ENCODE measurements around the gene MTARC2. TPM values are rescaled to one million over a fixed set of nuclear protein-coding genes. Genes with fewer than 3 reads are reported as not detected.
"Not testable (repeated sequence)": the region's sequence is repeated elsewhere in the genome, so short reads cannot be mapped to it uniquely, and the experiment has no call there.

The MTARC2 gene
- total and polyA plus RNA-seq, 7 experiments from 2014 or later, result 1.1 TPM; not detected in 6

DNA sequence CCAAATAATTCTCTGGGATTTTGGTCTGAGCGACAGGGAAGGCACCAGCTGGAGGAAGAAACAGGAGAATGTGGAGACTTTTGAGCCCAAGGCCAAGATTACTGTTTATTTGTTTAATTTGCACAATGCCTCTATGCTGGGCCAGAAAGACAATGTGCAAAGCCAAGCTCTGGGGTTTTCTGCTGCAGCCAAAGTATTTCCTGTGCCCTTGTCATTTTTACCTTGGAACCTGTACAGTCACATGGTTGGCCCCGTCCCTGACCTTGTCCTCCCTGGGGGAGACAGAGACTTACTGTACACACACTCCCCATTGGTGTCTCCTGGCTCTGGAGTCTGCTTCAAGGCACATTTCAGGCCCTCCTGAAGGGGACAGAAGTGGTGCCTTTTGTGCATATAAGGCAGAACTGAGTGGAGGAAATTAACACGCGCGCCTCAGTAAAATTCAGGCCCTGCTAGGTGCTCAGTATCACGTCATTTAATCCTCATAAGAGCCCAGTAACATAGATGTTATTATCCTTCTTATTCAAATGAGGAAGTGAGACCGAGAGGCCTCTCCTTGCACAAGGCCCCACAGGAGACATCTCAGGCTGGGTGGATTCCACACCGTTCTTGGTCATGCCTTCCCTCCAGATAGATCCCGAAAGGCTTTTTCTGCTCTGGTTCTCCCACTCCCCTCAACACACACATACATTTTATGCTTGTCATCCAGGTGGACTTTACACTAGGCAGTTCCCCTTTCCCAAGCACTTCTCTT is 36.9 kb upstream of the MTARC2 start:
- CTCF ChIA-PET, result no interaction called here
- H3K27ac ChIP-seq (ENCODE audit: low read depth, low read length), result no peak overlapping the region
- no peak for DNase-seq

GRCh38 chr1:220715986-220716385 is 32.1 kb upstream of the MTARC2 start:
- H3K4me1 Mint-ChIP-seq; ATAC-seq; H3K27ac ChIP-seq (ENCODE audit: low read depth, low read length); CTCF ChIA-PET; DNase-seq; H3K27ac Mint-ChIP-seq; H3K9me3 ChIP-seq (ENCODE audit: control insufficient read depth in 2 of 3, low read length in 3 of 3); H3K27me3 ChIP-seq (ENCODE audit: control insufficient read depth in 2 of 2, insufficient read depth in 2 of 2, low read length in 2 of 2); POLR2A ChIA-PET; H3K4me3 ChIP-seq (ENCODE audit: low read length); H3K36me3 ChIP-seq (ENCODE audit: control insufficient read depth in 2 of 3, insufficient read depth in 3 of 3, low read length in 3 of 3); H3K4me3 Mint-ChIP-seq; intact Hi-C loops (cut with micrococcal nuclease); H3K4me1 ChIP-seq (ENCODE audit: control insufficient read depth in 2 of 2, insufficient read depth in 2 of 2, low read length in 2 of 2); H3K36me3 Mint-ChIP-seq: not testable (repeated sequence)
- peaks cover 0 to 22% (median 4%) of the 10 kb centered on the region in 11 donors for H3K9me3 Mint-ChIP-seq
- H3K27me3 Mint-ChIP-seq, result peaks cover 5 to 29% (median 19%) of the 10 kb centered on the region in 5 donors

More for the DNA sequence above, 36.9 kb upstream of the MTARC2 start:
- no peak overlapping the region for H3K27ac Mint-ChIP-seq
- peaks cover 0 to 7% (median 0%) of the 10 kb centered on the region in 7 donors for H3K4me1 Mint-ChIP-seq
- no peaks in the 10 kb centered on the region for H3K36me3 ChIP-seq (ENCODE audit: control insufficient read depth in 2 of 3, insufficient read depth in 3 of 3, low read length in 3 of 3)
- peaks cover 0 to 11% (median 8%) of the 10 kb centered on the region in 5 donors for H3K27me3 Mint-ChIP-seq
- no peaks in the 10 kb centered on the region for H3K36me3 Mint-ChIP-seq
- H3K27me3 ChIP-seq (ENCODE audit: control insufficient read depth in 2 of 2, insufficient read depth in 2 of 2, low read length in 2 of 2), result no peaks in the 10 kb centered on the region
- peak; percentile 63 for ATAC-seq
- intact Hi-C loops (cut with micrococcal nuclease), result no loop called here
- POLR2A ChIA-PET, result no interaction called here
- H3K4me1 ChIP-seq (ENCODE audit: control insufficient read depth in 2 of 2, insufficient read depth in 2 of 2, low read length in 2 of 2), result no peaks in the 10 kb centered on the region
- H3K4me3 ChIP-seq (ENCODE audit: low read length), result no peak overlapping the region
- peaks cover 0 to 6% (median 0%) of the 10 kb centered on the region in 3 experiments for H3K9me3 ChIP-seq (ENCODE audit: control insufficient read depth in 2 of 3, low read length in 3 of 3)
- no peak overlapping the region for H3K4me3 Mint-ChIP-seq
- H3K9me3 Mint-ChIP-seq, result peaks cover 0 to 17% (median 4%) of the 10 kb centered on the region in 11 donors

DNA sequence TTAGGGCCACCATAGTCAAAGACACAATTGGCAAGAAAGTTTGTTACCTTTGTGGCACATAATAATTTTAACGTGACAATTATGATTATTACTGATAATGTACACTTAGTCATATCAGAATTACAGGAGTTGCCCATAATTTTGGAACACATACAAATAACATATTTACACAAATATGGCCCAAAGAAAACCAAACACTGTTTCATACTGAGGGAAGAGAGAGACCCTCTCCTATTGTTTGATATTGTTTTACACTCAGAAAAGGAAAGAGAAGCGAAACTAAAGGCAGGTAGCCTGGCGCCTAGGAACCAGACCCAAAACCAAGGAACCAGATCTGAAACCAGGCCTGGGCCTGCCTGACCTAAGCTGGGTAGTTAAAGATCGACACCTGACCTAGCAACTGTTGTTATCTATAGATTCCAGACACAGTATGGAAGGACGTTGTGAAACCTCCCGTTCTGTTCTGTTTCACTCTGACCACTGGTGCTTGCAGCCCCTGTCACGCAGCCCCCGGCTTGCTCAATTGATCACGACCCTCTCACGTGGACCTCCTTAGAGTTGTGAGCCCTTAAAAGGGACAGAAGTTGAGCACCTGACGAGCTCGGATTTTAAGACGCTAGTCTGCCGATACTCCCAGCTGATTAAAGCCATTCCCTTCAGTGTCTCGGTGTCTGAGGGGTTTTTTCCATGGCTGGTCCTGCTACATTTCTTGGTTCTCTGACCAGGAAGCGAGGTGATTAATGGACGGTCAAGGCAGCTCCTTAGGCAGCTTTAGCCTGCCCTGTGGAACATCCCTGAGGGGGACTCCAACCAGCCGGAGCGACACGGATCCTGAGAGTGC is 30.1 kb upstream of the MTARC2 start:
- Mint-ChIP-seq H3K27me3 (peaks cover 5 to 29% (median 19%) of the 10 kb centered on the region in 5 donors), H3K9me3 (peaks cover 0 to 22% (median 4%) of the 10 kb centered on the region in 11 donors), H3K4me1 (no peaks in the 10 kb centered on the region), H3K27ac (no peak overlapping the region), H3K36me3 (no peaks in the 10 kb centered on the region), H3K4me3 (no peak overlapping the region)
- ChIA-PET CTCF (interaction anchor here (1.1 kb wide), 1 partner anchor 24 kb away, joined by 3 read pairs; no protein-coding TSS in a partner anchor), POLR2A (no interaction called here)
- Histone ChIP-seq H3K4me3 (ENCODE audit: low read length) (no peak overlapping the region), H3K36me3 (ENCODE audit: control insufficient read depth in 2 of 3, insufficient read depth in 3 of 3, low read length in 3 of 3) (no peaks in the 10 kb centered on the region), H3K4me1 (ENCODE audit: control insufficient read depth in 2 of 2, insufficient read depth in 2 of 2, low read length in 2 of 2) (no peaks in the 10 kb centered on the region), H3K27me3 (ENCODE audit: control insufficient read depth in 2 of 2, insufficient read depth in 2 of 2, low read length in 2 of 2) (no peaks in the 10 kb centered on the region), H3K27ac (ENCODE audit: low read depth, low read length) (no peak overlapping the region), H3K9me3 (ENCODE audit: control insufficient read depth in 2 of 3, low read length in 3 of 3) (peaks cover 0 to 6% (median 0%) of the 10 kb centered on the region in 3 experiments)
- no peak for ATAC-seq
- no peak for DNase-seq
- intact Hi-C loops (cut with micrococcal nuclease), result no loop called here

DNA sequence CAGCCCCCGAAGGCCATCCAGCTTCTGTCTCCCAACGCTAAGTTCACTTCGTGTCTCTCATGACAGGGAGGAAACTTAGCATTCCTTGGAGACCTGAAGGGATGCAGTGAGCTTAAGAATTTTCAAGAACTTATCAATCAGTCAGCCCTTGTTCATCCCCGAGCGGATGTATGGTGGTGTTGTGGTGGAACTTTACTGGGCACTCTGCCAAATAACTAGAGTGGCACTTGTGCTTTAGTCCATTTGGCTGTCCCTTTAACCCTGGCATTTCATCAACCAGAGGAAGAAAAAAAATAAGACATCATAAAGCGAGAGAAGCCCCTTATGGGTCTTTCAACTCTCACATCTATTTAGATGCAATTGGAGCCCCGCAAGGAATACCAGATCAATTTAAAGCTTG is 26.9 kb upstream of the MTARC2 start:
- H3K36me3 Mint-ChIP-seq; POLR2A ChIA-PET; H3K27ac ChIP-seq (ENCODE audit: low read depth, low read length); H3K4me3 Mint-ChIP-seq; H3K9me3 ChIP-seq (ENCODE audit: control insufficient read depth in 2 of 3, low read length in 3 of 3); H3K4me1 ChIP-seq (ENCODE audit: control insufficient read depth in 2 of 2, insufficient read depth in 2 of 2, low read length in 2 of 2); H3K9me3 Mint-ChIP-seq; H3K4me1 Mint-ChIP-seq; DNase-seq; ATAC-seq; intact Hi-C loops (cut with micrococcal nuclease); H3K27ac Mint-ChIP-seq; H3K4me3 ChIP-seq (ENCODE audit: low read length); H3K36me3 ChIP-seq (ENCODE audit: control insufficient read depth in 2 of 3, insufficient read depth in 3 of 3, low read length in 3 of 3); H3K27me3 ChIP-seq (ENCODE audit: control insufficient read depth in 2 of 2, insufficient read depth in 2 of 2, low read length in 2 of 2): not testable (repeated sequence)
- CTCF ChIA-PET, result interaction anchor here (2.4 kb wide), 1 partner anchor 12 kb away, joined by 7 read pairs; no protein-coding TSS in a partner anchor
- peaks cover 15 to 21% (median 17%) of the 10 kb centered on the region in 5 donors for H3K27me3 Mint-ChIP-seq

DNA sequence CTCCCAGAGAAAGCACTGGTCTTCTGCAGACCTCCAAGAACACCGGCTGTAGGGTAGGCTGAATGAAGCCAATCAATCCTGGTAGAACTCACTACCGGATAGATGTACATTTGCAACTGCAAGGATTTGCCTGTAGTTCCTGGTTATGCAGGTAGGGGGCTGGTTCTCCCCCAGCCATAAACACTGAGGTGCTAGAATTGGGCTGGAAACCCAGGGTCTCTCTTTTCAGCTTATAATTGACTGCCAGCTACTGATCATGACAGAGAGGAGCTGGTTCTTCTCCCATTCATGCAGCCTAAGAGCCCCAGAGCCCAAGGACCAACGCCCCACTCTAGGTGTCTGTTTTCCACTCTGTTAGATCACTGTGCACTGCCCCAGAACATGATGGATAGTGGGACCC is 21.5 kb upstream of the MTARC2 start:
- H3K27me3 Mint-ChIP-seq, result peaks cover 0 to 19% (median 0%) of the 10 kb centered on the region in 5 donors
- H3K4me3 Mint-ChIP-seq, result no peak overlapping the region
- H3K27ac ChIP-seq (ENCODE audit: low read depth, low read length), result no peak overlapping the region
- H3K9me3 Mint-ChIP-seq, result peaks cover 0 to 2% (median 0%) of the 10 kb centered on the region in 11 donors
- H3K36me3 Mint-ChIP-seq, result no peaks in the 10 kb centered on the region
- DNase-seq (no peak), ATAC-seq (no peak)
- intact Hi-C loops (cut with micrococcal nuclease), result no loop called here
- H3K27ac Mint-ChIP-seq, result no peak overlapping the region
- H3K4me1 ChIP-seq (ENCODE audit: control insufficient read depth in 2 of 2, insufficient read depth in 2 of 2, low read length in 2 of 2), result no peaks in the 10 kb centered on the region
- no peaks in the 10 kb centered on the region for H3K36me3 ChIP-seq (ENCODE audit: control insufficient read depth in 2 of 3, insufficient read depth in 3 of 3, low read length in 3 of 3)
- no peaks in the 10 kb centered on the region for H3K27me3 ChIP-seq (ENCODE audit: control insufficient read depth in 2 of 2, insufficient read depth in 2 of 2, low read length in 2 of 2)
- H3K9me3 ChIP-seq (ENCODE audit: control insufficient read depth in 2 of 3, low read length in 3 of 3), result no peaks in the 10 kb centered on the region
- peaks cover 0 to 2% (median under 1%) of the 10 kb centered on the region in 7 donors for H3K4me1 Mint-ChIP-seq
- ChIA-PET CTCF (no interaction called here), POLR2A (no interaction called here)
- no peak overlapping the region for H3K4me3 ChIP-seq (ENCODE audit: low read length)

DNA sequence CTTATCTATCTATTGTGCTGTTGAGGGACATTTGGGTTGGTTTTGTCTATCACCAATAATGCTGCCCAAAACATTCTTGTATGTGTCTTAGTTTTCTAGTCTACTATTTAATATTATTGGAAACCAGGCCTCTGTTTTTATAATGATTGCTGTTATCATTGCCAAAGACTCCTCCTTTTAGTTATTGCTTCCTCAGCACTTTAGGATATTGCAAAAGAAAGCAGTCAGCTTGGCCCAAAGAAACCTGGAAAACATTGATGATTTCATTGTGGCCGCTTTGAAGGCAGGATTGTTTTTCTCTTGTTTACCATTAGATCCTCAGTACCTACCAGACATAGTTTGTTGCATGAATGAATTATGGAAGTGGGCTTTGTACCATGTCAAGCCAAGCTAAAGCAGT is 20.6 kb upstream of the MTARC2 start:
- Mint-ChIP-seq H3K27me3 (peaks cover 0 to 19% (median 0%) of the 10 kb centered on the region in 5 donors), H3K9me3 (peaks cover 0 to 4% (median 0%) of the 10 kb centered on the region in 11 donors), H3K36me3 (no peaks in the 10 kb centered on the region), H3K4me1 (peaks cover 2 to 9% (median 8%) of the 10 kb centered on the region in 7 donors), H3K27ac (no peak overlapping the region), H3K4me3 (no peak overlapping the region)
- H3K4me1 ChIP-seq (ENCODE audit: control insufficient read depth in 2 of 2, insufficient read depth in 2 of 2, low read length in 2 of 2), result peaks cover 0 to 3% of the 10 kb centered on the region in 2 donors
- no peaks in the 10 kb centered on the region for H3K27me3 ChIP-seq (ENCODE audit: control insufficient read depth in 2 of 2, insufficient read depth in 2 of 2, low read length in 2 of 2)
- ChIA-PET POLR2A (no interaction called here), CTCF (interaction anchor here (0.6 kb wide), 1 partner anchor 197 kb away, joined by 4 read pairs; no protein-coding TSS in a partner anchor)
- no peaks in the 10 kb centered on the region for H3K9me3 ChIP-seq (ENCODE audit: control insufficient read depth in 2 of 3, low read length in 3 of 3)
- no peak for ATAC-seq
- H3K36me3 ChIP-seq (ENCODE audit: control insufficient read depth in 2 of 3, insufficient read depth in 3 of 3, low read length in 3 of 3), result no peaks in the 10 kb centered on the region
- no peak for DNase-seq
- no peak overlapping the region for H3K27ac ChIP-seq (ENCODE audit: low read depth, low read length)
- H3K4me3 ChIP-seq (ENCODE audit: low read length), result no peak overlapping the region
- intact Hi-C loops (cut with micrococcal nuclease), result no loop called here

All from naive thymus-derived CD4-positive, alpha-beta T cell (primary cell).